NCI-H128 (cell line): ENCODE results near the gene ARL14EP.
A peak's percentile ranks its signal among the peaks of the same experiment; 100 is the strongest.

Source experiments
- DNase-seq: peaks from one replicate; lab custom pipeline; 2025; ENCODE audit not compliant: unreplicated experiment; lab: John Stamatoyannopoulos, UW

Gene ARL14EP

DNA sequence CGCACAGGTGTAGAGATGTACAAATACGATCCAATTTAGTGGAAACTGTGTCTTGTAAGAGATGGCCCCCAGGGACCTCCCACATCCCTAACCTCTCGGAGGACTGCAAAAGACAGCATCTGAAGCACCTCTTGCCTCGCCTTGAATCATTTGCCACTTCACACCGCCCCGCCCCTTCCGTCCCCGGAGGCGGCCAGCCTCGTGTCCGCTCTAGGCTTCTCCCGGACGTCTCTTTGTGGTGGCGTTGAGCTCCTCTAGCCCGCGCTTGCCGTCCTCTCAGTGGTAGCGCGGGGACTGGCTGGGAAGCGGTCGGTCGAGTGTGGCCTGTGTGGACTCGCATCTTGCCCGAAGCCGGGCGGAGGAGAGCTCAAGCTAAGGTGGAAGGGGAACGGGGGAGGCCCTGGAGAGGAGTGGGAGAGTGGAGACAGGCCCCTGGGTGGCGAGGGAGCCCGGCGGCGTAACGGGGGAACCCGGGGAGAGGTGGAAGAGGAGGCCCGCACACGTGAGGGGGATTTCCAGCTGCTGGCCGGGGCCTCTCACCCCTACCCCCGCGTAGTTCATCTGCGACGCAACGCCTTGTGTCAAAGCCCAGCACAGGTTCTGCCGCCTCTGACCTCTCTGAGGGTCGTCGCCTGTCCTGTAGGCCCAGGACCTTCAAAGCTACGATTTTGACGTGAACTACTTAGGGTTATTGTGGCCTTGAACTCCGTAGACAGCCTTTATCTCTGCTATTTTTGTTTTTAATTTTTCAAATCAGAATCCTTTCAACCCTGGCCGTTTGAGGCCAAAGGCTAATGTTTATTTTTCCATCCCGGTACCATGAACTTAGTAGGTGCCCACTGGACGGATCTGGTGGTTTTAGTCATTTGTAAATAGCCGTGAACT, at the start of gene ARL14EP:
ARL14EP (plus strand) TSS at position 279 of the 885 bp plus-strand sequence. CDS start 7,845 bp downstream, outside the sequence.
- peak; percentile 93 for DNase-seq

DNA sequence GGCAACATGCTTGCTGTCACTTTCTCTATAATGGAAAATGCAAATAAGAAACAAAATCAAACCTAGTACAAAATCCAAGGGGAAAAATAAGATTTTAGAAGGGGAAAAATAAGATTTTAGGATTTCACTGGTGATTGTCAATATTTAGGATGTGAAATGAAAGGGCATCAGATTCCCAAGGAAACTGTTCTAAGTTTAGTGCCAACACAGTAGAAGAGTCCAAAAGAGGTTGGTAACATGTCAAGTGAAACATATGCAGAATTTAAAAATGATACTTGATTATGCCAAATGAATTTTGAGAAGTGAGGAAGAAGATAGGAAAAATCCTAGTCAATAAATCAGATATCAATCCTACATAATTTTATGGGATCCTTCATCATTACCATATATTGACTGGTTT, 45.7 kb upstream of the ARL14EP start:
- DNase-seq: no peak

DNA sequence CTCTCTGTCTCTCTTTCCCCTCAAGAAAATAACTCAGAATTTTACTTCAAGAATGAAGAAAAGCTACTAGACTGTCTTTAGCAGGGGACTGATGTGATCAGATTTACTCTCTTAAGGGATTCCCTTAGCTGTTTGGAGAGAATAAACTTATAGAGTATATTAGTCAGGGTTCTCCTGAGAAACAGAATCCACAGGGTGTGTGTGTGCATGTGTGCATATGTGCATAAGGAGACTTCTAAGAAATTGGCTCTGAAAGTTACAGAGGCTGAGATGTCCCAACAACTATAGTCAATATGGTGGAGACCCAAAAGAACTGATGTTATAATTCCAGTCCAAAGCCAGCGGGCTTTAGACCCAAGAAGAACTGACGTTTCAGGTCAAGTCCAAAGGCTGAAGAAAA, 43.1 kb upstream of the ARL14EP start:
- no peak for DNase-seq

DNA sequence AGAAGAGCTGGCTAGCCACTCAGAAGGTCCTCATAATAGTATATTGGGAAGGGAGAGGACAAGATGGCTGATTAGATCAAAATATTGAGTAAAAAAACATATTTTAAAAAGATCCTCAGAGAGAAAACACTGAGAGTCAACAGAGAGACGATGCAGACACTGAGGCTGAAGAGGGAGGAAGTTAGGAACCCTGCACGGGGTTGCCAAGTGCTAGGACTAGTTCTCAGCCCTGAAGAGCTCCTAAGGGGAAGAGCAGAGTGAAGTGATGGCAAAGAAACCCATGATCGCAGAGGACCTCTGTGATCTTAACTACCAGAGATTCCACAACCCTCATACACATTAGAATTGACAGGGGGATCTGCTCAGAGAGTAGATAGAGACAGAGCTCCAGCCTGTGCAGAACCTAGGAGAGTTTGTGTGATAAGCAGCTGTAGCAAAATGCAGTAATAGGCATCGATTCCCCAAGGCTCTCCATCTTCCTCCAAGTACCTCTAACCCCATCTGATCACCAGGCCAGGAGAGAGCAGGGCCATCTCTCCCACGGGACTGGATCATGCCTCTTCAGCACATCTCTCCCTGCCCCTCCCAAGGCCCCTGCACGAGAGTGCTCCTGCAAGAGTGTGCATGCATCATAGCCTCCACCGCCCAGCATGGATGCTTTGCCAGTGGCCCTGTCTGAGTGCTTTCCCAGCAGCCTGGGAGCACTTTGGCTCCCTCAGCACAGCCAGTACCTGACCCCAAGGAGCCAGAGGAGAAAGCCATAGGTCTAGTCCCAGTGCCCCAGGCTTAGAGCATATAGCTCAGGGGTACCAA, 41.2 kb upstream of the ARL14EP start:
- DNase-seq: no peak

DNA sequence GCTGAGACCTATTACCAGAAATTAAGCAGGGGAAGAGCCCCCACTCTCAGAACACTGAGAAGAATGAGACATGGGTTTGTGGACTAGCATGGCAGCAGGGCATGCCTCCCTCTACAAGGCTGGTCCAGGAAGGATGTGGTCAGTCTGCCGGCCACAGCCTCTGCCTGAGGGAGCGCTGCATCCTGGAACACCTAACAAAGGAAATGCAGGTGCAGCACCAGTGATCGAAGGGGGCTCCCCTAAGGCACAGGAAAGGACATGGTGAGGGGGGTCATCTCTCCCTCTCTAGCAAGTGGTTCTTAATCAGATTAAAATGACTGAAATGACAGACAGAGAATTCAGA, 40.6 kb upstream of the ARL14EP start:
- DNase-seq: no peak

DNA sequence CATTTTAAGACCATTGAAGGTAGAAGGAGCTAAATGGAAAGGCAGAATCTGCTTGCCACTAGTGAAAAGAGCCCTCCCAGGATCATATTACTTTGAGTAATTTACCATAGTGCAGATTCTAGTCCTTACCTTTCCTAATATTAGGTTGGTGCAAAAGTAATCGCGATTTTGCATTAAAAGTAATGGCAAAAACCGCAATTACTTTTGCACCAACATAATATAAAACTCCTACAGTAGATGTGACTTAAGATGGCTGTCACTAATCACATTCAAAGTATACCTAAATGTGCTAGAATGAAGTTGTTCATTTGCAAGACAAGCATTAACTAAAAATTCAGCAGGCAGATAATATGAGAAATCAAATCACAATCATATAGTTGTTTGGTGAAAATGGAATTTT, 38.1 kb upstream of the ARL14EP start:
- no peak for DNase-seq

DNA sequence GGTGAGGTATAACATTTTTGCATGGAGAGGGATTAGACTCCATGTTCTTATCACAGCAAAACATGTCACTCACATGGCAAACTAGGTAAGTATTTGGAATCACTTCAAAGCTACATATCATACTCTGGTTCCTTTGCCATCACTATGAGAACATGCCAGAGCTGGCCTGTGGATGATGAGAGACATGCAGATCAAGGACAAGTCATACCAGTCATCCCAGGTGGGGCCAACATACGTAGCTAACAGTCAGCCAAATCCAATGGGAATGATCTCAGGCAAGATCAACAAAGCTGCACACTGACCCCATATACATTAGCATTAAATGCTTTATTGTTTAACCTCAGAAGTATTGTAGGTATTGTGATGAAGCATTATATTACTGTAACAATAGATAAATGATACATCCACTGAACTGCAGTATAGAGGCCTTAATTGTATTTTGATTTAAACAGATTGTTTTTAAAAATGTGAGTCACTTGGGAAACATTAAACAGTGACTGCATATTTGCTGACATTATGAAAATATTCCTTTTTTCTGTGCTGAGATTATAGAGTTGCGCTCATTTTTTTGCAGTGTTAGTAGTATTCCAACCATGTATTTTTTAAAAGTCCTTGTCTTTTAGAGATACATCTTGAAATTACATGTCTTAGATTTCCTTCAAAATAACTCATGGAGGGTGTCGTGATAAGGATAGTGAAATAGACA, 37.3 kb upstream of the ARL14EP start:
- no peak for DNase-seq

DNA sequence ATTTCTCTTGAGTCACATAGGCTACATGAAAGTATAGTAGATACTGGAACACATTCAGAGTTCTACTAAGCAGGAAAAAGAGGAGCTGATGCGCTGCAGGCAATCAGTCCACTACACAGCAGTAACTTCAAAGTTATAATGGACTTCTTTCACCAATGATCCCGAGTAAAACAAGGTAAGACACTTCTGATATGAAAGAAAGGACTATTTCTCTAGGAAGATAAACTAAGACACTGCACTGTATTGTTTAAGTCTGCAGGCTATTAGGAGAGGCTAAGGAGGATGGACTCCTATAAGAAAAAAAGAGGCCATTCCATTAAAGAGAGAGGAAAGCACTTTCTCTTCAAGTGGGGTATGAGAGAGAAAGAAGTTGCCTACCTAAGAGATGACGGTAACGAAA, 31.6 kb upstream of the ARL14EP start:
- no peak for DNase-seq

DNA sequence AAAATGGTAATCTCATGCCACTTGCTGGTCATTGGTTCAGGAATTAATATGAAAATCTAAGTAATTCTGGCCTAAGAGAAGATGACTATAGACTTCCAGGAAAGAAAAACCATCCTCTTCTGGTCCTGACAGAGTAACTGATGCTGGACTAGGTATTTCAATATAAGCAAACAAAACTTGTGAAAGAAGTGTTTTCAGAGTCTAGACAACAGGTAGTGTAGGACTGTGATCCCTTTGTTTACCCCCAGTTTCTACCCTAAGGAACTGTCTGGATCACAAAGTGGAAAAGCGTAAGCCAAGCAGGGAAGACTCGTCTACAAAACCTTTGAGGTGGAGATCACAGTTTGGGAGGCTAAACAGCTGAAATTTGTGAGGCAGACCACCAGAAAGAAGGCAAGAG, 30.4 kb upstream of the ARL14EP start:
- DNase-seq: no peak

DNA sequence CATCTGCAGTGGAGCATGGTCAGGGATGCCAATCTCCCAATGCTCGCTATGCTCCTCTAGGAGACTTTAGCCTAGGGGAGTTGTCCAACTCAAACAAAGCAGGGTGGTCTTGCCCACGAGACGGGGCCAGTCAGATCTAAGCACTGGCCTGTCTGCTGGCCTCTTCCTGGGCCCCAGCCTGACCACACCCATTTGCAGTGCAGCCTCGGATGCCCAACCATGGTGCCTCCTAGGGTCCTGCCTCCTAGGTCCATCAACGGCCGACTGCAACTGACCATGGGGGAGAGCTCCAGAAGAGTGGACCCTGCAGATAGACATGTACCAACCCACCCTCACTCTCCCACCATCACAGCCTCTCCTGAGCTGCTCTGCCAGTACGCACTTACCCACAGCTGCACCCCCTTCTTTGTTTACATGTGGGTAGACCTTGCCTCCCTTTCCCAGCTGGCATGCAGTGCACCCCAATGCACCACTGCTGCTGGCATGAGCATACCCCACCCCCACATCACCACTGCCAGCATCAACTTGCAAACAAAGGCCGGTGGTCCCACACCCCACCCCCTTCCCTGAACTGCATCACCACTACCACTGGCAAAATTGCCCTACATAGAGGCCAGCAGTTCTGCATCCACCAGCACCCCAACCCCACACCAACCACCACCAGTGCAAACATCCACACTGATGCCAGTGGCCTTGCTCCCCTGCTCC, 27.6 kb upstream of the ARL14EP start:
- no peak for DNase-seq

DNA sequence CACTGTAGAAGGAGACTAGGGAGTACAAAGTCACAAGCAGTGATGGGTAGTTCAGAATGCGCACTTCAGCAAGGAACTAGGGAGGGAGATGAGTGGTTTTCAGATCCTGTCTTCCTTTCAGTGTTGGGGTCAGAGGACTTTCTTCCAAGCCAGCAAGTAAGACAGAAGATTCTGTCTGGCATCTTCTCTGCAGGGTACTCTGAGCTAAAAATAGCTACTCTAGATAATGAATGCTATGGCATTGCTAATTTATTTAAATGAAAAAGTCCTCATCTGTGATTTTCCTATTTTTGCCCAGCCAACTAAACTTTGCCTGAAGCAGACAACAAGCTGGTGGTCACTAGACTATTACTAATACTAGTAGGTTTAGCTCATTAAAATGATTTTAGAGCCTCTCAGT, 18.3 kb upstream of the ARL14EP start:
- no peak for DNase-seq

DNA sequence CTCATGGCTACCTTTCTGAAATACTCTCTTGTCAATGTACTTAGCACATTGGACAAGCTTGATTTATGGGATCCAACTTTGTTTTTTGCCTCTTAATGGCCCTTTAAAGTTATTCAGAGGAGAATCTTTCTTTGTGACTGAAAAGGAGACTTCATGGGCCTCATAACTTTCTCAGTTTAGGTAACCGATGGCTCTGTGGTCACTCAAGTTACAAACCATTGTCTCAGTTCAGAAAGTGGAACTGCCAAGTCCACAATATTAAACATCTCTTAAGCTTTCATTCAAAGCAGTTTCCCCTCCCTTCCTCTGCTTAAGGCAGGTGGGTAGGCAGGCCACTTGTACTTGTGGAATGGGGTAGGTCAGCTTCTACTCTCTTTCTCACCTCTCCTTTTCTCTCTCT, 12.3 kb upstream of the ARL14EP start:
- no peak for DNase-seq

DNA sequence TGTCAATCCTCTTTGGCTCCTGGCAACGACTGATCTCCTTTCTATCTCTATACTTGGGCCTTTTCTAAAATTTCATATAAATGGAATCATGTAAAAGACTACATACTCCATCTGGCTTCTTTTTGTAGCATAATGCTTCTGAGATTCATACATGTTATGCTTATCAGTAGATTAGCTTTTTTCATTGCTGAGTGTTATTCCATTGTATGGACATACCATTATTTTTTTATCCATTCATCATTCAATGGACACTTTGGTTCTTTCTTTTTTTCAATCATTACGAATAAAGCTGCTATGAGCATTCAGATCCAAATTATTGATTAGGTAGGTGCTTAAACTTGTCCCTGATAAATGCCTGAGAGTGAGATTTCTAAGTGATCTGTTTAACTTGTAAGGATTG, 11.7 kb upstream of the ARL14EP start:
- DNase-seq: no peak

DNA sequence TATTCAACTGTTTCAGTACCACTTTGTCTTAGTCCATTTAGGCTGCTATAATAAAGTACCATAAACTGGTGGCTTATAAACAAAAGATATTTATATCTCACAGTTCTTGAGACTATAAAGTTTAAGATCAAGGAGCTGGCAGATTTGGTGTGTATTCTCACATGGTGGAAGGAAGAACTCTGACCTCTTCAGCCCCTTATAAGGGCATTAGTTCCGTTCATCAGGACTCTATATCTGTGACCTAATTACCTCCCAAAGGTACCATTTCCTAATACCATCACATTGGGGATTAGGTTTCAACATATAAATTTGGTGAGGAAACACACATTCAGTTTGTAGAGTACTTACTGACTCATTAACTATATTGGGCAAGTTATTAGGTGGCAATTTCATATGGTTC, 10.7 kb upstream of the ARL14EP start:
- no peak for DNase-seq

DNA sequence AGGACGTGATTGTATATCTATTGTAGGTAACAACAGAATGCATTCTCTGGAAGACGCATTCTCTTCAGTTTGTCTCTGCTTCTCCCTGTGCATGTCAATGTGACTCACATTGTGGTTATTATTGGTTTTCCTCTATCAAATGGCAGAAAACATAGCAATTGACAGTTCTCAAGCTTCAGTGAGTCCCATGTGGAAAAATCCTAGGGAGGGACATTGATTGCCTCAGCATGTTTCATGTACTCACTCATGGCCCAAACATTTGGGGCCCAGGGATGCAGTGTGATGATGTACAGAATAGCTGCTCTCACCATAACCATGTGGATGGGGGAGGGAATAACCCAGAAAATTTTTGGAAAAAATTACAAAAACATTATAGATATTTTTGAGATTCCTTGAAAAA, 9.3 kb upstream of the ARL14EP start:
- no peak for DNase-seq

DNA sequence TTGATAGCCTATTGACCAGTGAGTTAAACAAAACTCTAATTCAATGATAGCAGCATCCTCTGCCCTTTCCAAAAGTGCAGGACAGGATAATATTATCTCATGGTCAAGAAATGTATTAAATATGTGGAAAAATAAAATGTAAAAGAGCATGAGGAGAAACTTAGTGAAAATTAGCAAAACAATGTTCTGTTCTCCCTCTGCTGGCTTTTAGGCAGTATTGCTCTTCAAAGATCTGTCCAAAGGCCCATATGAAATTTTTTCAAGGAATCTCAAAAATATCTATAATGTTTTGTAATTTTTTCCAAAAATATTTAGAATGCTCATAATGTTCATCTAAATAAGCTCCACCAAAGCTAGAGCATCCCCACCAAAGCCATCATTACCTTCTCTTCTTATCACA, 8.3 kb upstream of the ARL14EP start:
- DNase-seq: no peak

DNA sequence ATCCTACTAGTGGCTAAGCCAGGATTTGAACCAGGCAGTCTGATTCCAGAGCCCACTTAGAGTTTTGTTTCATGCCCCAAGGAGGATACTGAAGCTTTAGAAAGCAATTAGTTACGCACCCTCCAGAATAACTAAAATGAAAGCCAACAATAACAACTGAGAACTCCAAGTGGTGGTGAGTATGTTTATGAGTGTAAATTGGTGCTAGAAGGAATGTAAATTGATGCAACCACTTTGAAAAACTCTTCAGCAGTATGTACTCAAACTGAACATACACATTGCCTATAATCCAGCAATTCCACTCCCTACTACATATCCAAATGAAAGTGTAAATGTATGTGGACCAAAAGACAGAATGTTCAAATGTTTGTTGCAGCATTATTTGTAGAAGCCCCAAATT, 6.7 kb upstream of the ARL14EP start:
- DNase-seq: no peak

DNA sequence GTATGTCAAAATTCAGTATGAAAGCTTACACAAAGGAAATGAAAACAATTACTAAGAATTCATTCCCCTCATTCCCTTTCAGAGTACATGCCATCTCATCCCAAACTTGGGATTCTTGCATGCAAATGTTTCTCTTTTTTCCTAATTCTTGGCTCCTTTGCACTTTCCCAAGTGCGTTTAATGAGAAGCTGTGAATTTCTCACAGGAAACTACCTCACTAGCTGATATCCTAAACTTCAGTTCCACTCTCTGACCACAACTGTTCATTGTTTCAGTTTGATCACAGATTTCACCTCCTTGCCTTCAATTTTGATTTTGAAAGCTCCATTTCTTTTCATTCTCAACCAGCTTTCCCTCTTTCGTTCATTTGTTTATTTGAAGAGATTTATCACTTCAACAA, 5.9 kb upstream of the ARL14EP start:
- DNase-seq: no peak

DNA sequence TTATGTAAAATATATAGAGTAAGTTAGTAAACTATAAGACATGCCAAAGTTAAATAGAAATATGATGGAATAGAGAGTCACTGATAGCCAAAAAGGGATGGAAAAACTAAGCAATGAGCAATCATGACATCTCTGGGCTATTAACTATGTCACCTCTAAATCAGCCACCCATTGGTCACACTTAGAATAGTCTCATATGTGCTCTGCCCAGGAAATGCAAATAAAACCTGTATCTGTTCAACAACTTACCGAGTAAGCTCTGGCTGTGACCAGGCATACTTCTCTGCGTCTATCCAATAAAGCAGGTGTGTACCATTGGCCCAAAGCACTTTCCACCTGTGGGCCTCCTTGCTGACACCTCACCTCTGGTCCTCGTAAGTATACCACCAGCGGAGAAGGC, 1.6 kb upstream of the ARL14EP start:
- DNase-seq: no peak

DNA sequence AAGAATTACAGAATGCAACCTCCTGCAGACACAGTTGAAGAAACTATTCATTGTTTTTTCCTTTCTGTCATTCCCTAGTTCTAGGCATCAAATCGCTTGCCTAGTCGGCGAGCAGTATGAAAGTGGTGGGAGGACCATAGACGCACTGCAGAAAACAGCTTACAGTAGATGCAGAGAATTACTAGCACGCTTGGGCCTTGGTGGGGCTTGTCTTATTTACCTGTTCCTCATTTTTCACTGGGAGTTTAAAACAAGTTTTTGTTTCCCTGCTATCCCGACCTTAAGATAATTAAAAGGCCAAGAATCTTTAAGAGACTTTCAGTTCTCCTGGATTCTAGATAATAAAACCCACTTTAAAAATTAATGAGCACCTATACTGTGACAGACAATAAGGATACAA, 713 bp upstream of the ARL14EP start:
- no peak for DNase-seq

DNA sequence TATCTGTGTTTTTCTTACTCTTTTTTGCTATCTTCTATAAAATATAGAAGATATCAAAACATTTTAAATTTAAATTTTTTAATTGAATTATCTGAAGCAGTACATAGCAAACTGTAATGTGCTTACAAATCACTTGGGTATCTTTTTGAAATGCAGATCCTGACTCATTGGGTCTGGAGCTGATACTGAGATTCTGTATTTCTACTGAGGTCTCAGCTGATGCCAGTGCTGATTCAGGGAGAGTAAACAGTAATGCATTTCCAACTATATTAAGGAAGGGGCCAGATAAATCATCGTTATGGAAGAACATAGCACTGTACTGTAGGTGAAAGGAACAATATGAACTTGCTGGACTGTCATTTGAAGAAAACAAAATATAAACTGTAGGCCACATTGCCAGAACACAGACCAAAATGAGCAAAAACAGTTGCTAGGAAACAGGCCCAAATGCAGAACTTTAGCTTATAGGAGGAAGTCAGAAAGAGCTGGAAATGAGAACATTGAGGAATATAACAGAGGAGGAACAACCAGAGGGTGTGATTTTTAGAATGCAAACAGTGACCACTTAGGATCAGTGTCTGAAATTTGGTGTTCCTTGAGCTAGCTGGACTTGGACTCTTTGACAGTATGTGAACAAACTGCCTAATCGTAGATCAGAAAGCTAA, 3.3 kb downstream of the ARL14EP start:
- DNase-seq: no peak
